Upper lobe of left lung (tissue), 4 donors: ENCODE data around the gene C12orf60.

Experiments
- CTCF ChIP-seq, 6 experiments: fragments of 450-650 bp in 4 of 6; fragments of 200-600 bp in 2 of 6; sonication (generic) in 2 of 6; IDR thresholded peaks; one replicate each; pipeline ENCODE4 v1.5.1; 2016 to 2019; ENCODE audit warnings: antibody characterized with exemption in 6 of 6
- POLR2A ChIP-seq, 4 donors: fragments of 450-650 bp; IDR thresholded peaks; one replicate each; pipeline ENCODE4 v1.5.1; 2016 to 2017; ENCODE audit warnings: antibody characterized with exemption in 4 of 4, mild to moderate bottlenecking in 2 of 4
- POLR2AphosphoS5 ChIP-seq, 2 donors: sonication (generic); formaldehyde crosslinking; IDR thresholded peaks; one replicate each; pipeline ENCODE4 v1.5.1; 2017; ENCODE audit warnings: antibody characterized with exemption in 2 of 2

- TF ChIP-seq POLR2AphosphoS5 (IDR thresholded peaks at IDR 0.05), result no peak
- no peak for TF ChIP-seq CTCF (IDR thresholded peaks at IDR 0.05)
- no peak for TF ChIP-seq POLR2A (IDR thresholded peaks at IDR 0.05)
Measured at GRCh38 chr12:14780859-14781258, 22.6 kb upstream of the C12orf60 start.
